Measurements from ENCODE around the gene TFPT. TPM values are rescaled to one million over a fixed set of nuclear protein-coding genes. Genes with fewer than 3 reads are reported as not detected.

Gene TFPT
- total and polyA plus RNA-seq, 7 donors, result 11.0 to 38.3 (median 22.9) TPM

DNA sequence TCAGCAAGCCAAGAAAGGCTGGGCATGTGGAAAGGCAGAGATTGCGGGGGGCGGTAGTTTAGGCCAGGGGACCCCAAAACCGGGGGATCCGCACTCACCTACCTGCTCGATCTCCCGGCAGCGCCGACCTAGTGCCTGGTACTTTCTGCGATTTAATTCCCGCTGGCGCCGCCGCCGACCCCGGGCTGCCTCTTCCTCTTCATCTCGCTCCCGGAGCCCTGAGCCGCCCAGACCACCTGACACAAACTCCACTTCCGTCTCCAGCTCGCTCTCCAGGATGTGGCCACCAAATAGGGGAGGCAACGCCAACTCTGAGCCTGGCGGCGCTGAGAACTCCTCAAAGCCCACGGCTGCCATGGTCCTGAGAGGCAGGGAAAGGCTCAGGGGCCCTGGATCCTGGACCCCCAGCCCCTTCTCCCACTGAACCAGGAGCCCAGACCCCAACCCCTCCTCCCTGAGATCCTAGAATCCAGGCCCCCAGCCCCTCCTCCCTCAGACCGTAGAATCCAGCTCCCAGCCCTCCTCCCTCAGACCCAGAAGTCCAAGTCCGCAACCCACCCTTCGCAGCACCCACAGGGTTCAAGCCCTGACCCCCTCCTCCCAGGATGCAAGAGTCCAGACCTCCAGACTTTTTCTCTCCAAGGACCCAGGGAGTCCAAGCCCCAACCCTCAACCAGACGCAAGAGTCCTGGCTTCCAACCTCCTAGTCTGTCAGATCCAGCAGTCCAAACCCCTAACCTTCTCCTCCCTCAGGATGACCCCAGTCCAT lies 933 bp downstream of the TFPT start:
- 9 to 25% (median 14%) methylated on average over 27 to 28 of the region's 28 CpGs for WGBS, 3 donors
- Histone ChIP-seq H3K27me3 (ENCODE audit: insufficient read depth in 3 of 3, low read length in 2 of 3) (no peaks in the 10 kb centered on the region), H3K9me3 (no peaks in the 10 kb centered on the region), H3K4me1 (peaks cover 17% of the 10 kb centered on the region), H3K27ac (peak overlapping the region; percentile 93), H3K4me3 (peak overlapping the region; percentile 86), H3K36me3 (ENCODE audit: insufficient read depth in 1 of 2, low read depth in 1 of 2) (peaks cover 2 to 58% of the 10 kb centered on the region in 2 donors)
- TF ChIP-seq, protein P1, sequence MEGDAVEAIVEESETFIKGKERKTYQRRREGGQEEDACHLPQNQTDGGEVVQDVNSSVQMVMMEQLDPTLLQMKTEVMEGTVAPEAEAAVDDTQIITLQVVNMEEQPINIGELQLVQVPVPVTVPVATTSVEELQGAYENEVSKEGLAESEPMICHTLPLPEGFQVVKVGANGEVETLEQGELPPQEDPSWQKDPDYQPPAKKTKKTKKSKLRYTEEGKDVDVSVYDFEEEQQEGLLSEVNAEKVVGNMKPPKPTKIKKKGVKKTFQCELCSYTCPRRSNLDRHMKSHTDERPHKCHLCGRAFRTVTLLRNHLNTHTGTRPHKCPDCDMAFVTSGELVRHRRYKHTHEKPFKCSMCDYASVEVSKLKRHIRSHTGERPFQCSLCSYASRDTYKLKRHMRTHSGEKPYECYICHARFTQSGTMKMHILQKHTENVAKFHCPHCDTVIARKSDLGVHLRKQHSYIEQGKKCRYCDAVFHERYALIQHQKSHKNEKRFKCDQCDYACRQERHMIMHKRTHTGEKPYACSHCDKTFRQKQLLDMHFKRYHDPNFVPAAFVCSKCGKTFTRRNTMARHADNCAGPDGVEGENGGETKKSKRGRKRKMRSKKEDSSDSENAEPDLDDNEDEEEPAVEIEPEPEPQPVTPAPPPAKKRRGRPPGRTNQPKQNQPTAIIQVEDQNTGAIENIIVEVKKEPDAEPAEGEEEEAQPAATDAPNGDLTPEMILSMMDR (IDR thresholded peaks at IDR 0.05), result no peak
- intact Hi-C loops (cut with DNase I), result loop anchor here in 1 of 2 donors (10.0 kb wide), 1 partner anchor 140 kb away; no protein-coding TSS in a partner anchor
- ATAC-seq (peak in 3 of 4 donors; percentile 1 to 3 (median 1)), DNase-seq (peak in 1 of 2 donors; percentile 69)

DNA sequence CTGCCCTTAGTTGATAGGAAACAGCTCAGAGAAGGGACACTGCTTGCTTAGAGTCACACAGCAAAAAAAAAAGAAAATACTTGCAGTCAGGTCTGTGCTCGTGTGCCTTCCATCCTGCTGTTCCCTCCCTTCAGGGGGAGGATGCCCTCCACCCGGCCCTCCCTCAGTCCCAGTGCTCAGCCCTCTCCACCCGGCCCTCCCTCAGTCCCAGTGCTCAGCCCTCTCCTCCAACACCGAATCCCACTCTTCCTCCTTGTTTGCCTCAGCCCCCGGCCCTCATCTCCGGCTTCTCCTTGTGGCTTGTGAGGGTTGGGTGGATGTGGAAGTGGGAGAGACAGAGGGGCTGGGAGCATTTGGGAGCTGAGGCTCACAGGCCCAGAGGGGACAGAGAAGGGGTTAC lies 5.8 kb downstream of the TFPT start:
- TF ChIP-seq, protein P1 (IDR thresholded peaks at IDR 0.05), result no peak
- WGBS, 3 donors, result 69 to 76% (median 75%) methylated on average over 6 of the region's 6 CpGs
- Histone ChIP-seq H3K4me3 (no peak overlapping the region), H3K4me1 (peaks cover 6% of the 10 kb centered on the region), H3K9me3 (no peaks in the 10 kb centered on the region), H3K27ac (no peak overlapping the region), H3K36me3 (ENCODE audit: insufficient read depth in 1 of 2, low read depth in 1 of 2) (peaks cover 6 to 81% of the 10 kb centered on the region in 2 donors), H3K27me3 (ENCODE audit: insufficient read depth in 3 of 3, low read length in 2 of 3) (no peaks in the 10 kb centered on the region)
- ATAC-seq (peak in 1 of 4 donors; percentile 29), DNase-seq (no peak)
- intact Hi-C loops (cut with DNase I), result loop anchor here (10.0 kb wide), 2 partner anchors 125 to 135 kb away; no protein-coding TSS in a partner anchor

DNA sequence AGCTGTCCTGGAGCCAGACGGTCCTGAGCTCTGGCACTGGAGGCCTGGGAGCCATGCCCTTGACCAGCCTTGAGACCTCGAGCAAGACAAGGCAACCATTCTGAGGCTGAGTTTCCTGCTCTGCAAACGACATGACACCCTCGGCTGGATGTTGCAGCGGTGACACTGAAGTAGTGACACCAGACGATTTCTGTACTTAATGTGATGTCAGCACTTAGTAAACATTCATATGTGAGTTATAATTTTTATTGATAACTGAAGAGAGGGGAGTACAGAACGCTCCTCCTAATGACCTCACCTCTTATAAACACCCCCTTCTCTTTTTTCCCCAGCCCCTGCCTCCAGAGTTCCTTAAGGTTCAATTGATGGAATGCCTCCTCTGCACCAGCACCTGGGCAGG lies 7.0 kb downstream of the TFPT start:
- Histone ChIP-seq H3K27me3 (ENCODE audit: insufficient read depth in 3 of 3, low read length in 2 of 3) (no peaks in the 10 kb centered on the region), H3K27ac (no peak overlapping the region), H3K9me3 (no peaks in the 10 kb centered on the region), H3K4me1 (peaks cover 2% of the 10 kb centered on the region), H3K4me3 (no peak overlapping the region), H3K36me3 (ENCODE audit: insufficient read depth in 1 of 2, low read depth in 1 of 2) (peaks cover 6 to 74% of the 10 kb centered on the region in 2 donors)
- TF ChIP-seq, protein P1 (IDR thresholded peaks at IDR 0.05), result no peak
- 67 to 79% (median 71%) methylated on average over 7 of the region's 7 CpGs for WGBS, 3 donors
- DNase-seq, result no peak
- ATAC-seq, result no peak
- intact Hi-C loops (cut with DNase I), result loop anchor here in 1 of 2 donors (10.0 kb wide), 1 partner anchor 124 kb away; no protein-coding TSS in a partner anchor

DNA sequence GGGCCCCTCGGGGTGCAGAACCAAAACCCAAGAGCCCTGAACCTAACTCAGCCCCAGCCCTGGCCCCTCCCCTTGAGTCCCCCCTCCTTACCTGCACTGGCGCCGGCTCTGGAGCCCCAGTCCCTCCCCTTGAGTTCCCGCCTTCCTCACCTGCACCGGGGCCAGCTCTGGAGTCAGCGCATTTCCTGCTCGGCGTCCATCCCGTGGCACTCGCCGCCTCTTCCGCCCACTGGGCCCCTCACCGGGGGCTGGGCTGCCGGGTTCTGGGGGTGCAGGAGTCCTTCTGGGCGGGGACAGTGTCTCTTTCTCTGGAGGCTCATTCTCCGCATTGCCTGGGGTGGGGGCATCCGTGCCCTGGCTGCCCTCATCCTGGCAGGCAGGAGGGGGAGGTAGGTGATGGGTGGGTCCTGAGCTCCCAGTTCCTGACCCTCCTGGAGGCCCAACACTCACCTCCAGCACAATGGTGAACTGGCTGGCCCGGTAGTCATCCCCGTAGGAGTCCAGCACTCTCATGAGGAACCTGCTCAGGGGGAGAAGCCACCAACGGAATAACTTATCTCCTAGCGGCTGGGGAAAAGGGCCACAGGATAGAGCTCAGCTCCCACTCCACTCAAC lies 7.5 kb downstream of the TFPT start:
- WGBS, 3 donors, result 76 to 81% (median 80%) methylated on average over 21 of the region's 21 CpGs
- no peak for ATAC-seq
- no peaks in the 10 kb centered on the region for H3K27me3 ChIP-seq (ENCODE audit: insufficient read depth in 3 of 3, low read length in 2 of 3)
- TF ChIP-seq, protein P1 (IDR thresholded peaks at IDR 0.05), result no peak
- H3K27ac ChIP-seq, result no peak overlapping the region
- peaks cover 3% of the 10 kb centered on the region for H3K4me1 ChIP-seq
- H3K4me3 ChIP-seq, result no peak overlapping the region
- H3K9me3 ChIP-seq, result no peaks in the 10 kb centered on the region
- intact Hi-C loops (cut with DNase I), result loop anchor here in 1 of 2 donors (10.0 kb wide), 1 partner anchor 123 kb away; no protein-coding TSS in a partner anchor
- no peak for DNase-seq
- H3K36me3 ChIP-seq (ENCODE audit: insufficient read depth in 1 of 2, low read depth in 1 of 2), result peaks cover 6 to 71% of the 10 kb centered on the region in 2 donors

Measured in psoas muscle (tissue), 8 donors.